TTC549 (cell line): Measurements from ENCODE around the gene CHST11.

ENCODE experiments used
- FAIRE-seq: peaks from 2 replicates; lab custom pipeline; 2012; peaks lifted over from hg19 to GRCh38; lab: Jason Lieb, UNC

CHST11 gene

DNA sequence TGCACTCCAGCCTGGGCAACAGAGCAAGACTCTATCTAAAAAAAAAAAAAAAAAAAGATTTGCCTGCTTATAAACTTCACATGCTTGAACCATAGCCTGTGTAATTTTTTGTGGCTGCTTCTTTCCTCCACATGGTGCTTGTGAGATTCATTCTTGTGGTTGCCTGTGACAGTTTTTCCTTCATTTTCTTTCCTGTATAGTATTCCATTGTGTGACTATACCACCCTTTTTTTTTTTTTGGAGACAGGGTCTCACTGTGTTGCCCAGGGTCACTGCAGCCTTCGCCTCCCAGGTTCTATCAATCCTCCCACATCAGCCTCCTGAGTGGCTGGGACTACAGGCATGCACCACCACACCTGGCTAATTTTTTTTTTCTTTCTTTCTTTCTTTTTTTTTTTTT is 22.6 kb upstream of the CHST11 start:
- no peak for FAIRE-seq

DNA sequence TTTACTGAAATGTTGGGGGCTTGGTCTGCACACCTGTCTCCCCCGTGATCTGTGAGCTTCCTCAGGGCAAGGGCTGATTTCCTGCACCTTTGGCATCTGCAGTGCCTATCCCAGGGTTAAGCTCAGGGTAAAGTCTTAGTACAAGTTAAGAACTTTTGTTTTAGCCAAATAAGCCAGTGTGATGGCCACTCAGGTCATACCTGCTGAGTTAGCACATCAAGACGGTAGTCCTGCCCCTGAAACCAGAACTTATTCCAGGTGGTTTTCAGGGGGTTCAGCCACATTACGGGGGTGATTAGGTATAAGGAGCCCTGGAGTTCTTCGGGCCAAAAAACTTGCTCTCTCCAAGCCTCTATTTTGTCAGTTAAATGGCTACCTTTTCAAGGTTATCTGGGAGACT is 21.6 kb upstream of the CHST11 start:
- FAIRE-seq = no peak

DNA sequence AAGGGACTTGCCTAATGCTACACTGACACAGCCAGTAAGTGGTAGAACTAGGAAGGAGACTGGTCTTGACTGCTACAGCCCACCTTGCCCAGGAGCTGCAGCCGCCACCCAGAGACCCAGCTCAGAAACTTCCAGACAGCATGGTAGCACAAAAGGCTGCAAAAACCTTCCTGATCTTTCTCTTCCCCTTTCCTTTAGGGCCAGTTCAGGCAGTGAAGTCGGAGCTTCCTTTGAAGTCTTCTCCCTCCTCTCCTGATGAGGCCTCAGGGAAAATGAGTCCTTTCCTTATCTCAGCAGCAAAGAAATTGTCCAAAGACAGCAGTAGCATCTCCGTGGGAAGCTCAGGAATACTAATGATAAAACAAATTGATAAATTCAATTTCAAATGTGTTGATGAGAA is 21.0 kb upstream of the CHST11 start:
- no peak for FAIRE-seq

DNA sequence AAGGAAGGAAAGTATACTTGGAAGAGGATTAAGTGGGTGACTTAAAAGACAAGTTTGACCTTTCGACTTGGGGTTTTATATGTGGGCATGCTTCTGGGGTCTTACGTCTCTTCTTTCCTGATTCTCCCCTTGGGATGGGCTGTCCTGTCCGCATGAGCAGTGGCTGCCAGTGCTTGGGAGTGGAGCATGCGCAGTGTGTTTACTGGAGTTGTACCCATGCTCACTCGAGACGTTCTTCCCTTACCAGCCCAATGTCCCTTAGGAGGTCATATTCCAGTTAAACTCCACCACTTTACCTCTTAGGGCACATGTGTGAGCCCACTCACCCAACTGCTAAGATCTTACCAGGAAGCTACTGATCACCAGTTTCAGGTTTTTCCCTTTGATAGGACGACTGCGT is 20.0 kb upstream of the CHST11 start:
- FAIRE-seq = no peak

DNA sequence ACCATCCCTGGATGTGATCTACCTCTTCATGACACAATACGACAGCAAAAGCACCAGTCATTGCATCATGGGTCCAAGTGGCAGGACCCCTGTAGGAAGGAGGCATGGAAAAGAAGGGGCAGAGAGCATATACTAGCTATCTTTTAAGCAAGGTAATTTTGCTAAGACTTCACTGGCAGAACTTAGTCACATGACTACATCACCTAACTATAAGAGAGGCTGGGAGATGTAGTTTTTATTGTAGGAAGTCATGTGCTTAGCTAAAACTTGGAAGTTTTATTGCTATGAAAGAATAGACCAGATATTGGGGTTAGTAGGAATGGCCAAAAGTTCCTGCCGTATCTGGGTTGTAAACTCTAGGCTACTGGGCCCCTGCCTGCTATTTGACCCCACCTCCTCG is 18.6 kb upstream of the CHST11 start:
- FAIRE-seq = no peak

DNA sequence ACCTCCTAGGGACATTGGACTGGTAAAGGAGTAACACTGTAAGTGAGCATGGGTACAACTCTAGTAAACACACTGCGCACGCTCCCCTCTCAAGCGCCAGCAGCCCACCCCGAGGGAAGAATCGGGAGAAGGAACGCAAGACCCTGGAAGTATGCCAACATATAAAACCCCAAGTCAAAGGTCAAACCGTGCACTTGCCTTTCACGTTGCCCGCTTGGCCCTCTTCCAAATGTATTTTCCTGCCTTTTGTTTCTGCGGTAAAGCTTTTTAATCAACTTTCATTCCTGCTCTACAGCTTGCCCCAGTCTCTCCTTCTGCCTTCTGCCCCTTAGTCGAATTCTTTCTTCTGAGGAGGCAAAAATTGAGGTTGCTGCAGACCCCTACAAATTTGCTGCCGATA is 17.6 kb upstream of the CHST11 start:
- no peak for FAIRE-seq

DNA sequence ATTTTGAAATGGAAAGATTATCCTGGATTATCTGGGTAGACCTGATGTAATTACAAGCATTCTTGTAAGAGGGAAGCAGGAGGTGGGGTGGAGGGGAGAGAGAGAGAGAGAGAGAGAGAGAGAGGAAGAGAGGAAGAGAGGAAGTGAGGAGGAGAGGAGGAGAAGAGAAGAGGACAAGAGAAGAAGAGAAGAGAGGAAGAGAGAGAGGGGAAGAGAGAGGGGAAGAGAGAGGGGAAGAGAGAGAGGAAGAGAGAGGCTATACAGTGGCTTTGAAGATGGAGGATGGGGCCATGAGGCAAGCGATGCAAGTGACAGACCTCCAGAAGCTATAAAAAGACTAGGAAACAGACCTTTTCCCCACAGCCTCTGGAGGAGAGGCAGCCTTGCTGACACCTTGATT is 13.7 kb upstream of the CHST11 start:
- FAIRE-seq = no peak

DNA sequence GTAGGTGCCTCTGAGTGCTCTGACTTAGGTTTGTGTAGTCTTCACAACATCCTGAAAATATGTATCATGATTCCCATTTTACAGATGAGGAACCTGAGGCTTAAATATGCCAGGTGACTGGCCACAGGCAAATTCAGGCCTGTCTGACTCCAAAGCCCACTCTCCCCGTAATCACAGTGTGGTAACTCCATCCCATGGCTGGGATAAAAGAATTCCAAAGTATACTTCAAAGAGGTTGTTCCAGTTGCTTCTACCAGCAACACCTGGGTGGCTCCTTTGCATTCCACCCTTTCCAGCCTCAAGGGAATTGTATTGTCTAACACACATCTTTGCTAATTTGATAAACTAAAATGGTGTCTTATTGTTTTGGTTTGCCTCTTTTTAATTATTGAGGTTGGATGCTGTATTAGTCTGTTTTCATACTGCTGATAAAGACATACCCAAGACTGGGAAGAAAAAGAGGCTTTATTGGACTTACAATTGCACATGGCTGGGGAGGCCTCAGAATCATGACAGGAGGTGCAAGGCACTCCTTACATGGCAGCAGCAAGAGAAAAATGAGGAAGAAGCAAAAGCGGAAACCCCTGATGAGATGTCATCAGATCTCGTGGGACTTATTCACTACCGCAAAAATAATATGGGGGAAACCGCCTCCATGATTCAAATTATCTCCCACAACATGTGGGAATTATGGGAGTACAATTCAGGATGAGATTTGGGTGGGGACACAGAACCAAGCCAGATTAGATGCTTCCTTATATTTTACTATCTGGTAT is 9.9 kb upstream of the CHST11 start:
- FAIRE-seq = no peak

DNA sequence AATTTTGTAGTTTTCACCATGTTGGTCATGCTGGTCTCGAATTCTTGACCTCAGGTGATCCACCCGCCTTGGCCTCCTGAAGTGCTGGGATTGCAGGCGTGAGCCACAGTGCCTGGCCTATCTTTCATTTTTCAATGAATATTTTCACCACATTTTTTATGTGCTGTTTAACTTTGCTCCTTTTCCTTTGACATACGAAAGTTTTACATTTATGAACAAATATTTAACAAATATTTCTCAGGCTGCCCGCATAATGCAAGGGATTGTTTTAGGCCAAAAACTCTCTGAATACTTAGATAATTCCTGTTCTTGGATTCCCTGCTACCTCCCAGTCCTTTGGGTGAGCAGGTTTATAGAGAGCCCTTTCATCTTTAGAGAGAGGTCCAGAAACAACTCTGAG is 8.7 kb upstream of the CHST11 start:
- no peak for FAIRE-seq

DNA sequence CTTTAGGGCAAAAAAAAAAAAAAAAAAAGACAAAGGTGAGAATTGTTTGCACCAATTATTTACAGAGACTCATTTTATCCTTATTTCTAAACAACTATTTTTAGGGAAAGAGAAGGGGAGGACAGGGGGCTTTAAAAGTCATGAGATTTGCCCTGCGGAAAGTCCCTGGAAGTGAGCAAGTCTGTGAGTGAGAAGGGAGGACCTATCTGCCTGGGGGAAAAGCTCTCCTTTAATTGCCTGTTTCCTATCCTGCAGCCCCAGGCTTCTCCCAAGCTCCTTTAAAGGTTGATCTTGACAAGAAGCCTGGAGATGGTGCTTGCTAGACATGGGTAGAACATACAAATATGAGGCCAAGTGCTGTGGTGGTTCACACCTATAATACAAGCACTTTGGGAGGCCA is 8.3 kb upstream of the CHST11 start:
- FAIRE-seq = no peak

DNA sequence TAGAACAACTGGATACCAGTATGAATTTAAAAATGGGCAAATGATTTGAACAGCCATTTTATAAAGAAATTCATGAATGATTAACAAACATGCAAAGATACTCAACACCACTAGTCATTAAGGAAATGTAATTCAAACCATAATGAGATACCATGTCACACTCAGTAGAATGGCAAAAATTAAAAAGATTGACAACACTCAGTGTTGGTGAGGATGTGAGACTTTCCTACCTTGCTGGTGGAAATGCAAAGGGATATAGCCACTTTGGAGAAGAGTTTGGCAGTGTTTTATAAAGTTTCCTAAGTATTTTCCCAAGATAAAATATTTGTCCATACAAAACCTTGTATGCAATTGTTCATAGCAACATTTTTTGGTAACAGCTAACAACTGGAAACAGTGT is 6.0 kb upstream of the CHST11 start:
- FAIRE-seq = no peak

DNA sequence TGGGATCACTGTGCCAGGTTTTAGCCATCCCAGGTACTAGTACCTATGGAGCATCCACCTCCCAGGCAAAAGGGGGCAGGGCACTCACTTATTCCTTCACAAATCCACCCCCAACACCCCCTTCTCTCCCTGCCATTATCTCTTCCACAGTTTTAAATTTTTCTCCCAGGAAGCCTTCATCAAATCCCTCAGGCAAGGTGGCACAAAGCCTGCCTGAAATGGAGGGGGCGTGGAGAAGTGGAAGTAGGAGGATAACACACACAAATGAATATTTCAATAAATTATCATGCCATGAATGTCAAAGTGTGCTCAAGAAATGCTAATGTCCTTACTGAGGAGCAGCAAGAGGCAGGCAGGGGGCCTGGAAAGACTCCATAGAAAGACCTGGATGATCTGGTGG is 4.7 kb upstream of the CHST11 start:
- no peak for FAIRE-seq

DNA sequence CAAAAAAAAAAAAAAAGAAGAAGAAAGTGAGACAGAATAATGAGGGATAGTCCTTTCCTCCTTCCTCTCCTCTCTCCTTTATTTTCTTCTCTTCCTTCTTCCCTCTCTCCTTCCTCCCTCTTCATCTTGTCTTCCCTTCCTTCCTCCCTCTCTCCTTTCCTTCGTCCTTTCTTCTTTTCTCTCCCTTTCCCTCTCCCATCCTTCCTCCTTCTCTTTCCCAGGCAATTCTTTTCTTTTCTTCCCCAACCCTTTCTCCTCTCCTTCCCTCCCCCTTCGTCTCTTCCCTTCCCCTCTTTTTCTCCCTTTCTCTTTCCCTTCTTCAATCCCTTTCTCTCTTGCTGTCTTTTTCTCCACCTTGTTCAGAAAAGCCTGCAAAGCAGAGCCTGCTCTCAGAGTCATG is 3.6 kb upstream of the CHST11 start:
- no peak for FAIRE-seq

DNA sequence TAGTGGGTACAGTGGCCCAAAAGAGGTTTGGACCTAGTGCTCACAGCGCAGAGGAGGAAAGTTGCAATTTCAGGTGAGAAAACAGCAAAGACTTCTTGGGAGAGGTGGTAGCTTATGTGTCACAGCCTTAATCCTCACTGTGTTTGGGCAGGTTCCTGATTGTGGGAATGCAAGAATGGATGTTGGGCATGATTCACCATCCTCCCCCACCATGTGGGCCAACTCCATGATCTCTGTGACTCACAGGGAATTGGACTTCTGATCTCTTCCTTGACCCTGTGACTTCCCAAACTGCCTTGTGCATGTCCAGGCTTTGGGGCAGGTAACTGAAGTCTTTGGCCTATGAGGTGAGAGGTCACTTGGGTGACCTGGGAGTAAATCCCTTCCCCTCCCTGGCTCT is 1.8 kb upstream of the CHST11 start:
- FAIRE-seq = no peak

DNA sequence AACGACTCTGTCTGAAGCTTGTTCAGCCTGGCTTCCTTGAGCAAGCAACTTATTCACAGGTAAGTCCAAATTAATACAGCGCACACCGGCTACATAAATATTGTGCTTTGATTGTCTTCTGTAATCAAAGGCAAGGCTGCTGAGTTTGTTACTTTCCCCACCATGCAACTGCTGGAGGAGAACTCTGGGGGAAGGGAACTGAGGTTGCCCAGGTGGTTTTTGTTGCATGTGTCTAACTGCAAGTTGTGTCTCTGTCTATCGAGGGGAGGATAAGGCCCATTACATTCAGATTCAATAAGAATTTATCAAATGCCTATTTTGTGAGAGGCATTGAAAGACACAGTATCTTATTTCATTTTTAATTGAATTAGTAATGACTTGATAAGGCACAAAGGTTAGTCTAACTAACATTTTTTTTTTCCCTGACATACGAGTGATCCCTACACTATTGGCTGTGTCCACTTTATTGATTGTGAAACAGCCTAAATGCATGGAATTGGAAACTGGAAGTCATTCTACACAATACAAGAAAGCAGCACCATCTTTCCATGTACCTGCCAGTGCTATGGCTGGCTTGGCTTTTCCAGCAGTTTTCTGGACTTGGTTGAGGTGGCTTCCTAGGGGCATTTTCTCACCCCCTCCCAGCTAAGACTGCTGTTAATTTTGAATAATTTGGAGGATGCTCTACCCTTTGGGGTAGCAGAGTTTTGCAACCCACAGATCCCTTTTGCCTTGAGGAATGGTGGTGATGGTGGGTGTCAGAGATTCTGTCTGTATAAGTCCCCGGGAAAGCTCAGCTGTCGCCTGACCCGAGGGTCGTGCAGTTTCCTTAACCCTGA is 951 bp upstream of the CHST11 start:
- no peak for FAIRE-seq

DNA sequence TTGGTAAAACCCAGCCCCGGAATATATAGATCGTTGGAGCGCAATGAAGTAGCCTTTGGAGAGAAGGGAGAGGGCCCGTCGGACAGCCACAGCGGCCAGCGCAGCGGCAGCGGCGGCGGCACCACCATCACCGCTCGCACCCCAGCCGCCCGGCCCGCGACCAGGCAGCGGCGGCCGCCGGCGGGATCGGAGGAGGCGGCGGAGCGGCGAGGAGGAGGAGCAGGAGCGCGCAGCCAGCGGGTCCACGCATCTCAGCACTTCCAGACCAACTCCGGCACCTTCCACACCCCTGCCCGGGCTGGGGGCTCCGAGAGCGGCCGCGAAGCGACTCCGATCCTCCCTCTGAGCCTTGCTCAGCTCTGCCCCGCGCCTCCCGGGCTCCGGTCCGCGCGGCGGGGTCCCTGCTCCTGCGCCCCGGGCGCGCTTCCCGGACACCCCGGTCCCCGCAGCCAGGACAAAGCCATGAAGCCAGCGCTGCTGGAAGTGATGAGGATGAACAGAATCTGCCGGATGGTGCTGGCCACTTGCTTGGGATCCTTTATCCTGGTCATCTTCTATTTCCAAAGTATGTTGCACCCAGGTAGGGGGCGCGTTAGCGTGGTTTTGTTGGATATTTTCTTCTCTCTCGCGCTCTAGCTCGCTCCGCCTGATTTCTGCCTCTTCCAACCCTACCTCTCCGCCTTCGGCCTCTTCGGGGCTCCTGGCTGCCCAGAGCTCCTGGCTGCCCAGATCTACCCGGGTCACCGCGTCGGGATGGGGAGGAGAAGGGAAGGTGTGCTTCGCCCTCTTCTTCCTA is 400 bp downstream of the CHST11 start:
- FAIRE-seq = no peak

DNA sequence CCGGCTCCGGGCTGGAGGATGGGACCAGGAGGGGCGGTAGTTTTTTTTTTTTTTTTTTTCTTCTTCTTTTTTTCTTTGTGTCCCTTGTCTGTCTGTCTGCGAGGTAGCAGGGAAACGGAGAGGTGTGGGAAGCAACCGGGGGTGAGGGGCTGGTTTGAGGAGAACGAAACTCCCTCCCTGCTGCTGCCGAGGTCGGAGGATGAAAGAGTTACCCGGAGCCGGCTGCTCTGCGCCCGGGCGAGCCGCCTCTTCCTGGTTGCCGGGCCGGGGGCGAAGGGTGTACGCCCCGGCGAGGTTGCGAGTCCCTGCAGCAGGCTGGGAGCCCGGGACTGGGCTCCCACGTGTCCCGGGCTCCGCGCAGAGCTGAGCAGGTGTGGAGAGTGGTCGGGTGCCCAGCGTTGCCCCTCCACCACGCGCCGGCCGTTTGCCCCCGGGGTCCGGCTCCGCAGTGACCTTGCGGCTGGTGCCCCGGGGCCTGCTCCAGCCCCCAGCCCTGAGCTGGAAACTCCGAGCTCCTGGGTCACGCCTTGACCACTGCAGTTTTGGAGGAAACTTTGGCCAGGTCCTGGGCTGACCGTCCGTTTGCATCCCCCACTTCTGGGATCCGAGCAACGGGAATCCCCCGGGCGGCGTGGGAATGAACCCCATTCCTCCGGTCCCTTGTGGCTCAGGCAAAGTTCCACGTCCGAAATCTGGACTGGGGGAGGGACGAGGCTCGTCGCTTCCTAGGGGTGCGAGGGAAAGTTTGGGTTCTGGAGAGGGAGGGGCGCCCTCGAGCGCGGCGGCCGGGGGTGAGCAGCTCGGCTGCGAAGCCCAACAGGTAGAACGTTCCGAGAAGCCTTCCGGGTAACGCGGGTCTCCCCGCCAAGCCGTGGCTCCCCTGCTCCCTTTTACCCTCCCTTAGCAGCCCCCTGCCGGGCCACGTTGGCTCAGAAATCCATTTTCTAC is 1.3 kb downstream of the CHST11 start:
- FAIRE-seq = no peak

DNA sequence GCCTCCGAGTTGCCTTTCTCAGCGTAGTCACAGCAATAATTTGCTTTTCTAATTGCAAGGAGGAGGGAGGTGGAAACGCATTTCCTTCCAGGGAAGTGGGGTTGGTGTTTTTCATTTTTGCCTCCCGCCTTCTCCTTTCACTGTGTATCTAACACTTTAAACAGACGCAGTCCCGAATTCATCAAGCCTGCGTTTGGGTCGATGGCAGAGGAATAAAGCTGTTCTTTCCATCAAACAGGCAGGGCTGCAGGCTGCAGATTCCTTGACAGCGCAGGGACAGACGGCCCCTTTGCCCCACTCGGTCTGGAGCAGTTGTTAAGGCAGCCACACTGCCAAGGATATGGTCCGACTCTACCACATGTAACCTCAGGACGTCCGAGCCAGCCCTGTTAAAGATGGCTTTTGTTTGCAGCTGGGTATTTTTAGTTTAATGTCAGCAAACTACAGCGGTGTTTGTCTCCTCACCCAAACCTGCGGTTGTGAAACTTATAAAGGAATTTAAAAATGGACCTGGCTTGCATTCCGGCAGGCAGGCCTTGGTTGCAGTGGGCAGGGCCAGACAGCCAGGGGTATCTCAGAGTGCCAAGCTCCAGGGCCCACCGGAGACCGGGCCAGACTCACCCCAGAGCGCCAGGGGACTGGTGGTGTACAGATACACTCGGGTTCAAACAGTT is 2.1 kb downstream of the CHST11 start:
- FAIRE-seq = no peak

DNA sequence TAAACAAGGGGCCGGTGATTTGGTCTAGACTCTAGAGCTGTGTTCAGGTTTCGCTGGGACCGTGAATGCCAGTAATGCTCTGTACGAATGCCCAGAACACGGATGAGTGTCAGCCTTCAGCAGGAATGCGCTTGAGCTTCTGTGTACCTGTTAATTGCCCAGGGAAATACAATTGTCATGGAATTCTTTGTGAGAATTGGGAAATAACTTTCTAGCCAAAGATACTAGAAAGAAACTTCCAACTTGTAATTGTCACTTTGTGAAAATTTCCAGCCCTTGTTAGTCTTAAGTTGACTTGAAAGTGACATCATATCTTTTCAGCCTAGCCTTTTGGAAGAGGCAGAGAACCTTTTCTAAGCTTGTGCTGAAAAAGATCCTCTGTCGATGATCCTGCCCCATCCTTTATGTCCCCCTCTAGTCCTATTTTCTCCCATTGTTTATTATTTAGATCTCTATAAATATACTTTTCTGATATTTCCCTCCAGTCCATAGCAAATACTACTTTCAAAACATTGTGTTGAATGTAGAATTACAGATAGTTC is 2.7 kb downstream of the CHST11 start:
- no peak for FAIRE-seq

DNA sequence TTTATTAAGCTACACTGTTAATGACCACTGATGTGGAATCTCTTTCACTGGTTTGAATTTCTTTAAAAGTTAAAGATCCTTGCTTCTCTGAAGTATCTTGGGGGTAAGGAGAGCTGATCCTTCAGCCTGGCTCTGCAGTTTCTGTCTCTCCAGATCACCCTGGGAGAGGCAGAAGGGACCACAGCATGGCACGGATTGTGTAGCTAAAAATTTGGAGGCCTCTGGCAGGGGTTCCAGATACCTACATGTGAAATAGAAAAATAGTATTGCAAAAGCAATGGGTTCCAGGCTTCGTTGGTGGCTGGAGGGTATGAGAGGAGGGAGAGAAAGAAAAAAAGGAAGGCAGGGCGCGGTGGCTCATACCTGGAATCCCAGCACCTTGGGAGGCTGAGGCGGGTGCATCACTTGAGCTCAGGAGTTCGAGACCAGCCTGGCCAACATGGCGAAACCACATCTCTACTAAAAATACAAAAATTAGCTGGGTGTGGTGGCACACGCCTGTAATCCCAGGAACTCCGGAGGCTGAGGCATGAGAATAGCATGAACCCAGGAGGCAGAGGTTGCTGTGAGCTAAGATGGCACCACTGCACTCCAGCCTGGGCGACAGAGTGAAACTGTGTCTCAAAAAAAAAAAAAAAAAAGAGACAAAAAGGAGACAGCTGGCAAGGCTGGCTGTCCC is 3.4 kb downstream of the CHST11 start:
- FAIRE-seq = no peak
